ENCODE measurements around the gene VRK3.
A peak's percentile ranks its signal among the peaks of the same experiment; 100 is the strongest.
"Not testable (repeated sequence)": the region's sequence is repeated elsewhere in the genome, so short reads cannot be mapped to it uniquely, and the experiment has no call there.

VRK3 gene

GRCh38 chr19:49956115-49956495, 69.1 kb downstream of the VRK3 start:
- no peak for DNase-seq (ENCODE audit: low spot score)

GRCh38 chr19:49954933-49955332, 70.2 kb downstream of the VRK3 start:
- no peak for DNase-seq (ENCODE audit: low spot score)

DNA sequence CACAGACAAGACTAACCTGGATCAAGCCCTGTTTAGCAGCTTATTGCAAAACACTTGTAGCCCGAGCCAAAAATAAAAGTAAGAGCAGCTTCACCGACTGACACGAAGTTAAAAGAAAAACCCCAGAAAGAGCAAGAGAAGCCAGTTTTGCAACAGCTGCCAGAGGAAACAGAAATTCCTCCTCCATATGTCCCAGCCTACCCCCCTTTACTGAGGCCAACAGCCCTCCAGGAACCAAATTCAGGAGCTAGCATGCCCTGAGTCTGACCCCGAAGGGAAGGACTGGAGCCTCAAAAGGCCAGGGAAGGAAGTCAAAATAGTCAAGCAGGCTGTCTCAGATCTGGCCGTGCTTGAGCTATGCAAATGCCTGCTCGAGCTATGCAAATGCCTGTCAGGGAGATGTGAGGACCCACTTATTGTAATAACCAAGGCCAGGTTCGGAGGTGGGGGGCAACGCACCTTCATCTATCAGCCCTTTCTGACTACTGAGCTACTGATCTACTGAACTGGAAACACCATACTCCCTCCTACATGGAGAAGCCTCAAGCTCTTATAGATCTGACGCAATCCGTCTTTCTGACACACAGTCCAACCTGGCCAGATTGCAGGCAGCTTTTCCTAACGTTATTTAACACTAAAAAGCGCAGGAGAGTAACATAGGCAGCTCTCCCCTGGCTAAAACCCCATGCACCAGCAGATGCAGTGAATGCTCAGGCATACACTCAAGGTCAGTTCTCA, 70.9 kb downstream of the VRK3 start:
- no peak for DNase-seq (ENCODE audit: low spot score)

- no peak for DNase-seq (ENCODE audit: low spot score)
These were observed 71.8 kb downstream of the VRK3 start for GRCh38 chr19:49953416-49953815.

GRCh38 chr19:49952906-49953305, 72.3 kb downstream of the VRK3 start:
- no peak for DNase-seq (ENCODE audit: low spot score)

DNA sequence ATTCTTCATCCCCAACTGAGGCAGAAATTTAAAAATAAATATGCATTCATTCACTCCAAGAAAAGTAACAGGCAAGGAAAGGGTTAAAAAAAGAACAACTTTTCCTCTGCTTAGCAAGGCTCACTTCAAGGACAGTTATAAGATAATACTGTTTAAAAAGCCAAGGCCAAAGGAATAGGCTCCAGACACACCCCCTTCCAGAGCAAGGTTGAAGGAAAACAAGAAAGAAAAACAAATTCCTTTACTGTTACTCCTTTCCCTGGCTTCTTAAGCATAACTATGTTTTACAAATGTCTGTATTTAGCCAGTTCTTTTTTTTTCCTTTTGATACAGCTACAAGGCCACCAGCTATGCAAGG, 72.7 kb downstream of the VRK3 start:
- no peak for DNase-seq (ENCODE audit: low spot score)

GRCh38 chr19:49951806-49952478, 73.2 kb downstream of the VRK3 start:
- DNase-seq (ENCODE audit: low spot score) = no peak

GRCh38 chr19:49950956-49951526, 74.1 kb downstream of the VRK3 start:
- DNase-seq (ENCODE audit: low spot score) = no peak

DNA sequence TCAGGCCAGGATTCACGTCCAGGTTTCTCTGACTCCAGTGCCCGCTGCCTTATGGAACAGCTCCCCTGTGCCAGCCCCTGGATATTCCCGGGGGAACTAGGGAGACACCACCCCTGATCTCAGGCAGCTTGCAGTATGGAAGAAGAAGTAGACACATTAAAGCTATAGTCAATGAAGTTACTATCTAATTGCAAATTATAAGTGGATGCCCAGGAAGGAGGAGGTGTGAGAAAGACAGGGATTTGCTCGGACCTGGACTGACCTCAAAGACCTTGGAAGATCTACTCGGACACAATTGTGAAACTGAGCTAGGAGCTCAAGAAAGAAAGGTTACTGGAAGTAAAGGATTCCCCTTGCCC, 74.6 kb downstream of the VRK3 start:
- DNase-seq (ENCODE audit: low spot score) = no peak

GRCh38 chr19:49949742-49950589, 75.2 kb downstream of the VRK3 start:
- no peak for DNase-seq (ENCODE audit: low spot score)

DNA sequence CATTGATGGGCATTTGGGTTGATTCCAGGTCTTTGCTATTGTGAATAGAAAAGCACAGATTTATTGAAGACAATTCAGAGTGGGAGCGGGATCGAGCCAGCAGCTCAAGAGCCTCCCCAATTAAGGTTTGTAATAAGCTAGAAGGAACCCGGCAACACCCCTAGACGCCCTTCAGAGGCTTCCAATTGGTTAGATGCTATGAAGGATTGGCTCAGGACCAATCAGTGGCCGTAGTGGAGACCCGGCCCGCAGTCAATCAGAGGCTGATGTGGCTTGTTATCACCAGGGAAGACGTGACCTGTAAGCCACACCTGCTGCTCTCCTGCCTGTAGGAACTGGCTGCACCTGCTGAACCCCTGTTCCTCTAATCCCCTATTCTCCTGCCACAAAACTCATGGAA, 78.8 kb downstream of the VRK3 start:
- no peak for DNase-seq (ENCODE audit: low spot score)

- not testable (repeated sequence) for DNase-seq (ENCODE audit: low spot score)
These were observed 80.6 kb downstream of the VRK3 start for GRCh38 chr19:49944567-49944966.

DNA sequence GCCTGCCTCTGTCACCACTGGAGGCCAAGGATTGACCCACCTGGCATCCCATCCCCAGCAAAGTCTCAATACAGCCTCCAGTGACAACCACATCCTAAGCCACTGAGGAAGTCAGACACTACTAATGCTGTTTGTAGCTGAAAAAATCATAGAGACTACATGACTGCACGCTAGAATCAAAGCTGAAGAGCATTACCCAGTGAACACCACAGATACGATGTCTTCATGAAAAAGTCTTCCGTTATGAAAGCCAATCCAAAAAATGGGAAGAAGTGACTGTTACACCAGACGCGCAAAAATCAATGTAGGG, 84.7 kb downstream of the VRK3 start:
- DNase-seq (ENCODE audit: low spot score) = no peak

DNA sequence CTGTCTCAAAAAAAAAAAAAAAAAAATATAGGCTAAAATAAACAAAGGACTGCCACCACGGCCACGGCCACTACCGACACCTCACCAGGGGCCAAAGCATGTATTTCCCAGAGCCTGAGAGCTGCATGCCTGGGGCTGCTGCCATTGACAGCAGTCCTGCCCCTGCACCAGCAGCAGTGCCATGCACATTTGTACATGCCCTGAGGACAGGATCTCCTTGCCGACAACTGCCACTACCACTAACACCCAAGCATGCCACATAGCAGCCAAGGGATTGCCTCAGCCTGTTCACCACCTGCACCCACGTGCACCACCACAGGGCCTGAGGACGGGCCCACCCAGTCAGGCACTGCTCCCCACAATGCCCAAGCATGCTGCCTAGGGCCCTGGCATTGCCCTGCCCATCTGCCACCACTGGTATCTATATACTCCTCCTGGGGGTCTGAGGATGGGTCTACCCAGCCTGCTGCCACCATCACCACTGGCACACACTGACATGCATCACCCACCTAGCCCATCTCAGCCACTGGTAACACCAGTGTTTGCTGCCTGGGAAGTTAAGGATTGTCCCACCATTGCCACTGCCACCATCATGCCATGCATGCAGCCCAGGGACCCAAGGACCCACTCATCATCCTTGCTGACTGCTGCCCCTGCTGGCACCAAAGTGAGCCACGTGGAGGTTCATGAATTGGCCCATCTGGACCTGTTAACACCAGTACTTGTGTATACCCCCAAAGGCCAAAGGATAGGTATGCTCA, 85.3 kb downstream of the VRK3 start:
- DNase-seq (ENCODE audit: low spot score) = no peak

DNA sequence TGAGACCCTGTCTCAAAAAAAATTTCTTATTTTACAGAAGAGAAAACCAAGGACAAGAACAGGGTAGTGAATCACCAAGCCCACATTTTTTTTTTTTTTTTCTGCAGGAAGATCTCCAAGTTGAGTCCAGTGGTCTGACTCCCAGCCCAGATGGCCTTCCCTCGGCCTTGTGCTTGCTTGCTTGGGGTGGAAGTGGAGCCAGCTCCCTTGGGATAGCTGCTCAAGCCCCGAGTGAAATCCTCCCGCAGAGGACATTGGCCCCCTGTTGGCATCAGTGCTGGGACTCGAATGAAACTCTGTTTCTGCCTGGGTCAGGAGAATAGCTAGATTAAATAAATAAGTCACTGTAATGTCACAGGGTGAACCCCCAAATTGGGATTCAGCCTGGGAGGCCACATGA, 86.5 kb downstream of the VRK3 start:
- DNase-seq (ENCODE audit: low spot score) = no peak

- DNase-seq (ENCODE audit: low spot score) = peak; percentile 79
These were observed 87.3 kb downstream of the VRK3 start for GRCh38 chr19:49937750-49938381.

GRCh38 chr19:49936549-49936948, 88.6 kb downstream of the VRK3 start:
- no peak for DNase-seq (ENCODE audit: low spot score)

- DNase-seq (ENCODE audit: low spot score) = no peak
These were observed 91.5 kb downstream of the VRK3 start for GRCh38 chr19:49933643-49934042.

- DNase-seq (ENCODE audit: low spot score) = no peak
These were observed 92.4 kb downstream of the VRK3 start for GRCh38 chr19:49932731-49933131.

DNA sequence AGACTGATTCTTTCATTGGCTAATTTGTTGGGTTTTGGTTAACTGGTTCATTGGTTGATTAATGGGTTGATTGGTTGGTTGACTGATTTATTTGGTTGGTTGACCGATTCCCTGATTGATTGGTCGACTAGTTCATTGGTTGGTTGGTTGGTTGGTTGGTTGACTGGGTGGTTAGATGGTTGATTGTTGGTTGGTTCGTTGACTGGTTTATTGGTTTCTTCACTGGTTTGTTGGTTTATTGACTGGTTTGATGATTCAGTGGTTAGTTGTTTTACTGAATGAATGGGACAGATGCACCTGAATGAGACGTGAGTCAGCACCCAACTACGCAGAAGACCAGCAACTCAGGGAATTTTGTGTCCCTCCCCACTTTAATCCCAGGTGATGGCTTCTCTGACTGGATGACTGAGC, 93.1 kb downstream of the VRK3 start:
- DNase-seq (ENCODE audit: low spot score) = no peak

- no peak for DNase-seq (ENCODE audit: low spot score)
These were observed 93.7 kb downstream of the VRK3 start for GRCh38 chr19:49931293-49932040.
